ENCODE results near the gene NBEAL1. TPM values are rescaled to one million over a fixed set of nuclear protein-coding genes. Genes with fewer than 3 reads are reported as not detected.
A peak's percentile ranks its signal among the peaks of the same experiment; 100 is the strongest.

NBEAL1 gene
- total RNA-seq, 4 donors from 2014 or later = 43.7 to 140 (median 90.2) TPM

DNA sequence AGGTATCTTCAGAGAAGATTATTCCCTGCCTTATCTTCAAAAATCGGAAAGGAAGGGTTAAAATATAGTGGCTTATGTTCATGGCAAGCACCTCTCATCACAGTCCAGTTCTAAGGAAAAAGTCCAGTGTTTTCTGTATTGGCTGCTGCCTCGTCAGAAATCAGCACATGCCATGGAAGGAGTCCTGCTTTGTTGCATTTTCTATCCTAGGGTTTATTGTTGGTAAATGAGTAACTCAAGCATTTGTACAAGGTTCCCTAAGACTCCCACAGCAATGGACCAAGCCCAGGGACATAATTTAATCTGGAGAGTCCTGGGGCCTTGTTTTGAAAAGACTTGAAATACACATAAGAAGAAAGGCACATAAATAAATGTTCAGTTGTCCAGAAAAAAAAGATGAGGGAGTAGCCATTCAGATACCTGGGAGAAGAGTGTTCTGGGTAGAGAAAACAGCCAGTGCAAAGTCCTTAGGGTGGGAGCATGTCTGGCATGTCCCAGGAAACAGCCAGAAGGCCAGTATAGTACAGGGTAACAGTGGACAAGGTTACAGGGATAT is 26.4 kb downstream of the NBEAL1 start:
- Histone ChIP-seq H3K27ac (peak overlapping the region in 2 of 4 donors; percentile 55 to 60), H3K27me3 (no peaks in the 10 kb centered on the region), H3K4me3 (no peak overlapping the region), H3K36me3 (peaks cover 0 to 12% (median 0%) of the 10 kb centered on the region in 3 donors), H3K9me3 (no peaks in the 10 kb centered on the region), H3K4me1 (peaks cover 0 to 18% (median 1%) of the 10 kb centered on the region in 4 donors)
- TF ChIP-seq POLR2A (IDR thresholded peaks at IDR 0.05) = no peak
- TF ChIP-seq, protein P1, sequence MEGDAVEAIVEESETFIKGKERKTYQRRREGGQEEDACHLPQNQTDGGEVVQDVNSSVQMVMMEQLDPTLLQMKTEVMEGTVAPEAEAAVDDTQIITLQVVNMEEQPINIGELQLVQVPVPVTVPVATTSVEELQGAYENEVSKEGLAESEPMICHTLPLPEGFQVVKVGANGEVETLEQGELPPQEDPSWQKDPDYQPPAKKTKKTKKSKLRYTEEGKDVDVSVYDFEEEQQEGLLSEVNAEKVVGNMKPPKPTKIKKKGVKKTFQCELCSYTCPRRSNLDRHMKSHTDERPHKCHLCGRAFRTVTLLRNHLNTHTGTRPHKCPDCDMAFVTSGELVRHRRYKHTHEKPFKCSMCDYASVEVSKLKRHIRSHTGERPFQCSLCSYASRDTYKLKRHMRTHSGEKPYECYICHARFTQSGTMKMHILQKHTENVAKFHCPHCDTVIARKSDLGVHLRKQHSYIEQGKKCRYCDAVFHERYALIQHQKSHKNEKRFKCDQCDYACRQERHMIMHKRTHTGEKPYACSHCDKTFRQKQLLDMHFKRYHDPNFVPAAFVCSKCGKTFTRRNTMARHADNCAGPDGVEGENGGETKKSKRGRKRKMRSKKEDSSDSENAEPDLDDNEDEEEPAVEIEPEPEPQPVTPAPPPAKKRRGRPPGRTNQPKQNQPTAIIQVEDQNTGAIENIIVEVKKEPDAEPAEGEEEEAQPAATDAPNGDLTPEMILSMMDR (IDR thresholded peaks at IDR 0.05) = no peak
- DNase-seq = no peak

DNA sequence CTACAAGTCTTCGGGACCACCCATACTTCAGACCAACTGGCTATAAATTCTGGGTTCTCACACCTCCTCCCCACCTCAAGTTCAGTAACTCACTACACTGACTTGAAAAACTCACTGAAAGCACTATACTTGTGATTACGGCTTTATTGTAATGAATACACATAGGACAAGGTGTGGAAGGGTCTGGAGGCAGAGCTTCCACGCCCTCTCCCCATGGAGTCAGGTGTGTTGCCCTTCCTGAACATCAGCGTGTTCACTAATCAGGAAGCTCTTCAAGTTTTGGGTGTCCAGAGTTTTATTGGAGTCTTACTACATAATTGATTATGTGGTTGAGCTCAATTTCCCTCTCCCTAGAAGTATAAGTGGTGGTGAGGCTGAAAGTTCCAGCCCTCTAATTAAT is 27.5 kb downstream of the NBEAL1 start:
- no peak for DNase-seq
- peak overlapping the region in 1 of 4 donors; percentile 4 for H3K27ac ChIP-seq

DNA sequence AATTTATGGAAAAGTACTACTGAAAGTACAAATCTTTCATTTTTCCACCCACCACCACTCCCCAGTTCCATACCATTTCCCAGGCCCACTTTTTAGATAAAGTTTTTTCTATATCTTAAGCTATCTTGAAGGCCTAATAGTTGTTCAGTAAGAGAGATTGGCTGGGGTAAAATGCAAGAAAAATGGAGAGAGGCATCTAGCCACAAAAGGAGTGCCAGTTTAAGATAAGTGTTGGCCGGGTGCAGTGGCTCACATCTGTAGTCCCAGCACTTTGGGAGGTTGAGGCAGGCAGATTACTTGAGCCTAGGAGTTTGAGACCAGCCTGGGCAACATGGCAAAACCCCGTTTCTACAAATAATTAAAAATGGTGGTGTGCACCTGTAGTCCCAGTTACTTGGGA is 28.6 kb downstream of the NBEAL1 start:
- Histone ChIP-seq H3K4me3 (no peak overlapping the region), H3K9me3 (no peaks in the 10 kb centered on the region), H3K4me1 (peaks cover 0 to 11% (median 1%) of the 10 kb centered on the region in 4 donors), H3K36me3 (peaks cover 0 to 30% (median 0%) of the 10 kb centered on the region in 3 donors), H3K27ac (no peak overlapping the region), H3K27me3 (no peaks in the 10 kb centered on the region)
- DNase-seq = no peak
- no peak for TF ChIP-seq POLR2A (IDR thresholded peaks at IDR 0.05)
- TF ChIP-seq, protein P1 (IDR thresholded peaks at IDR 0.05) = no peak

More for the DNA sequence above, 27.5 kb downstream of the NBEAL1 start:
- H3K4me3 ChIP-seq = no peak overlapping the region
- no peaks in the 10 kb centered on the region for H3K27me3 ChIP-seq
- H3K4me1 ChIP-seq = peaks cover 0 to 11% (median 1%) of the 10 kb centered on the region in 4 donors
- H3K9me3 ChIP-seq = no peaks in the 10 kb centered on the region
- TF ChIP-seq POLR2A (IDR thresholded peaks at IDR 0.05) = no peak
- H3K36me3 ChIP-seq = peaks cover 0 to 22% (median 0%) of the 10 kb centered on the region in 3 donors

DNA sequence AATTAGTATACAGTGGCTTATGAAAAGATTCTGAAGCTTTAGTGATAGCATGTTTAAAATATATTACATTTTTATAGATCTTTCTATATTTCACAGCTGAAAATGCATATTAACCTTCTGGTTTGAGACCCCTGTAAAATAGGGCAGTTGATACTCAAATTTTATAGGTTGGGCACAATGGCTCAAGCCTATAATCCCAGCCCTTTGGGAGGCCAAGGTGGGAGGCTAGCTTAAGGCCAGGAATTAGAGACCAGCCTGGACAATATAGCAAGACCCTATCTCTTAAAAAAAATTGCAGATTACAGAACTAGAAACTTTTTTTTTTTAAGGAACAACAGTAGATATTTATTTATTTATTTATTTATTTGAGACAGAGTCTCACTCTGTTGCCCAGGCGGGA is 31.2 kb downstream of the NBEAL1 start:
- Histone ChIP-seq H3K27ac (no peak overlapping the region), H3K4me1 (peaks cover 0 to 6% (median 0%) of the 10 kb centered on the region in 4 donors), H3K36me3 (peaks cover 0 to 42% (median 0%) of the 10 kb centered on the region in 3 donors), H3K27me3 (no peaks in the 10 kb centered on the region), H3K9me3 (no peaks in the 10 kb centered on the region), H3K4me3 (no peak overlapping the region)
- TF ChIP-seq, protein P1 (IDR thresholded peaks at IDR 0.05) = no peak
- no peak for TF ChIP-seq POLR2A (IDR thresholded peaks at IDR 0.05)
- DNase-seq = no peak

DNA sequence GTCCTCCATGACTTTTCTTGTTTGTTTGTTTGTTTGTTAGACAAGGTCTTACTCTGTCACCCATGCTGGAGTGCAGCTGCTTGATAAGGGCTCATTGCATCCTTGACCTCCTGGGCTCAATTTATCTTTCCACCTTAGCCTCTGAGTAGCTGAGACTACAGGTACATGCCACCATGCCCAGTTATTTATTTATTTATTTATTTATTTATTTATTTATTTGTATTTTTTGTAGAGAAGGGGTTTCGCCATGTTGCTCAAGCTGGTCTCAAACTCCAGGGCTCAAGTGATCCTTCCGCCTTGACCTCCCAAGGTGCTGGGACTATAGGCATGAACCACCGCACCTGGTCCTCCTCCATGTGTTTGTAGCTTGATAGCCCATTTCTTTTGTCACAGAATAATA is 37.9 kb downstream of the NBEAL1 start:
- Histone ChIP-seq H3K4me1 (no peaks in the 10 kb centered on the region), H3K4me3 (no peak overlapping the region), H3K27ac (no peak overlapping the region), H3K27me3 (no peaks in the 10 kb centered on the region), H3K9me3 (no peaks in the 10 kb centered on the region), H3K36me3 (peaks cover 0 to 43% (median 0%) of the 10 kb centered on the region in 3 donors)
- no peak for TF ChIP-seq POLR2A (IDR thresholded peaks at IDR 0.05)
- TF ChIP-seq, protein P1 (IDR thresholded peaks at IDR 0.05) = no peak
- no peak for DNase-seq

DNA sequence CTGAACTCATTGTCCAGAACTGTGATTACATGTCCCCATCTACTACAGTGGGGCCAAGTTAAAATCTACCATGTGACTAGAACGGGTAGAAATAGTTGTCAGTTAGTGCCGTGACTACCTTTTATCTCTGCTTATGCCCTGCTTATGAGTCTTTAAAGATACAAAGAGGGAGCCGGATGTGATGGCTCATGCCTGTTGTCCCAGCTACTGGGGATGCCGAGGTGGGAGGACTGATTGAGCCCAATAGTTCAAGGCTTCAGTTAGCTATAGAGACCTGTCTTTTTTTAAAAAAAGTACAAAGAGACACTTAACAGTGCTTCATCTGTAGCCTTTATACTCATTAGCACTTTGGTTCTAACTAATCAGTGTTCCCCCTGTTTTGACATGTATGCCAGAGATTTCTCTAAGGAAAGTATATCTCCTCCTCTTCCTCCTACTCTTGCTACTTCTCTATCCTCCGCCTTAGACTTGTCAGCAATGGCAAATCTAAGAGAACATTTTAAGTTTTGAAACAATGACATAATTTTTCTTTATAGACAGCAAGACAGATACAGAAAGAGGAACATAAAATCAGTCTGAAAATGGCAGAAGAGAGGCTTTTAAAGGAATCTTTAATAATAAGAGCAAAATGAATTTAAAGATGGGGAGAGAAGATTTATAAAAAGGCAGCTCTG is 45.0 kb downstream of the NBEAL1 start:
- Histone ChIP-seq H3K27me3 (no peaks in the 10 kb centered on the region), H3K4me1 (no peaks in the 10 kb centered on the region), H3K4me3 (no peak overlapping the region), H3K9me3 (no peaks in the 10 kb centered on the region), H3K27ac (no peak overlapping the region), H3K36me3 (peaks cover 0 to 65% (median 0%) of the 10 kb centered on the region in 3 donors)
- TF ChIP-seq, protein P1 (IDR thresholded peaks at IDR 0.05) = no peak
- no peak for TF ChIP-seq POLR2A (IDR thresholded peaks at IDR 0.05)
- DNase-seq = no peak

Measured in Peyer's patch (tissue), 4 donors.